HCT116 (cell line): ENCODE results near the gene DCAF4. TPM values are rescaled to one million over a fixed set of nuclear protein-coding genes. Genes with fewer than 3 reads are reported as not detected.

Experiments
- ATAC-seq: fragments of 200-7000 bp; cut with Tn5 transposase; 2 replicates; pipeline ENCODE4 v1.9.1; 2020; ENCODE audit warnings: mild to moderate bottlenecking, moderate library complexity
- BruUV-seq: library from RNA; stranded (reverse); fragments of 400-500 nt; replicated peaks from 2 replicates; lab custom pipeline; 2021; lab: Mats Ljungman, UMichigan
- CTCF ChIA-PET: fragments of 300-600 bp; sonication (Branson Sonifier 250); formaldehyde crosslinking; loops from one replicate; lab custom pipeline; 2021; ENCODE audit warnings: antibody characterized with exemption; lab: Charles Lee
- POLR2A ChIA-PET: fragments of 300-600, 350-600 bp; sonication (Branson Sonifier 250); formaldehyde crosslinking; loops from one replicate; lab custom pipeline; 2021; ENCODE audit warnings: antibody characterized with exemption; lab: Charles Lee
- RAD21 ChIA-PET, 2 experiments: fragments of 300-600 bp; sonication (Branson Sonifier 250); formaldehyde crosslinking; loops; one replicate each; lab custom pipeline; 2023; ENCODE audit warnings: low total read pairs in 2 of 2; ENCODE audit not compliant: uncharacterized antibody in 2 of 2, unreplicated experiment in 2 of 2, low non-redundant PET in 1 of 2; lab: Charles Lee
- DNase-seq: peaks from one replicate; pipeline ENCODE4 v3.0.0-alpha.2; 2010; ENCODE audit warnings: low read depth, low spot score
- H2AFZ ChIP-seq: fragments of 200-600 bp; shearing (Covaris generic), sonication (generic); 2 replicates; pipeline ENCODE4 v1.6.1; 2017; ENCODE audit warnings: low read depth, mixed run types, mixed read lengths, antibody characterized with exemption, low read length; ENCODE audit not compliant: poor library complexity, severe bottlenecking
- H3K27ac ChIP-seq: 2 replicates; pipeline ENCODE4 v1.5.1; 2012; ENCODE audit warnings: low read depth, low read length
- H3K27me3 ChIP-seq: fragments of 200-600 bp; sonication (generic); 2 replicates; pipeline ENCODE4 v1.6.1; 2016; ENCODE audit warnings: mixed run types, low read length, mixed read lengths; ENCODE audit not compliant: insufficient read depth
- H3K36me3 ChIP-seq, 2 experiments: fragments of 200-500 bp in 1 of 2; fragments of 200-600 bp in 1 of 2; sonication (Bioruptor generic) in 1 of 2; sonication (generic) in 1 of 2; 2 replicates each; pipeline versions ENCODE4 v1.5.1 to v1.6.1; 2014 to 2016; ENCODE audit warnings: low read length in 2 of 2, inconsistent platforms in 1 of 2, mixed read lengths in 1 of 2, mixed run types in 1 of 2; ENCODE audit not compliant: insufficient read depth in 2 of 2, control insufficient read depth in 1 of 2
- H3K4me1 ChIP-seq, 2 experiments: fragments of 200-600 bp in 1 of 2; sonication (generic) in 1 of 2; 2 replicates each; pipeline versions ENCODE4 v1.5.1 to v1.6.1; 2012 to 2017; ENCODE audit warnings: low read length in 2 of 2, inconsistent platforms in 1 of 2, mild to moderate bottlenecking in 1 of 2, mixed read lengths in 1 of 2, mixed run types in 1 of 2, moderate library complexity in 1 of 2; ENCODE audit not compliant: insufficient read depth in 2 of 2, control insufficient read depth in 1 of 2
- H3K4me2 ChIP-seq: fragments of 200-600 bp; sonication (generic); 2 replicates; pipeline ENCODE4 v1.6.1; 2017; ENCODE audit warnings: mixed run types, low read length, mixed read lengths
- H3K4me3 ChIP-seq, 2 experiments: fragments of 200-600 bp in 1 of 2; sonication (generic) in 1 of 2; replicated peaks in 1 of 2; 2 replicates each; pipeline ENCODE4 v1.5.1; 2011 to 2016; ENCODE audit warnings: low read length in 2 of 2, control low read depth in 1 of 2, low read depth in 1 of 2, mild to moderate bottlenecking in 1 of 2, mixed read lengths in 1 of 2, mixed run types in 1 of 2
- H3K79me2 ChIP-seq: fragments of 200-600 bp; sonication (generic); 2 replicates; pipeline ENCODE4 v1.6.1; 2017; ENCODE audit warnings: mild to moderate bottlenecking, mixed run types, low read length, moderate library complexity, mixed read lengths; ENCODE audit not compliant: insufficient read depth
- H3K9ac ChIP-seq: fragments of 200-600 bp; sonication (generic); 2 replicates; pipeline ENCODE4 v1.6.1; 2016; ENCODE audit warnings: low read length, mixed read lengths
- H3K9me2 ChIP-seq: fragments of 200-600 bp; sonication (generic), shearing (Covaris generic); 2 replicates; pipeline ENCODE4 v1.6.1; 2017; ENCODE audit warnings: mixed run types, mild to moderate bottlenecking, moderate library complexity; ENCODE audit not compliant: insufficient read depth
- H3K9me3 ChIP-seq, 2 experiments: fragments of 200-500 bp in 1 of 2; fragments of 200-600 bp in 1 of 2; sonication (Bioruptor generic) in 1 of 2; sonication (generic) in 1 of 2; 2 replicates each; pipeline ENCODE4 v1.6.1; 2014 to 2017; ENCODE audit warnings: low read length in 2 of 2, mixed read lengths in 2 of 2, inconsistent platforms in 1 of 2, low read depth in 1 of 2, mild to moderate bottlenecking in 1 of 2, mixed run types in 1 of 2, moderate library complexity in 1 of 2; ENCODE audit not compliant: control insufficient read depth in 1 of 2, insufficient read depth in 1 of 2
- H4K20me1 ChIP-seq: fragments of 200-600 bp; sonication (generic), shearing (Covaris generic); 2 replicates; pipeline ENCODE4 v1.6.1; 2017; ENCODE audit warnings: mixed run types, mild to moderate bottlenecking, moderate library complexity; ENCODE audit not compliant: insufficient read depth
- CBX3 ChIP-seq: IDR thresholded peaks from 2 replicates; pipeline ENCODE4 v1.6.1; 2012; ENCODE audit warnings: low read depth
- CEBPB ChIP-seq: IDR thresholded peaks from 2 replicates; pipeline ENCODE4 v1.6.1; 2012; ENCODE audit warnings: low read depth
- CTCF ChIP-seq, 3 experiments: fragments of 200-600 bp in 1 of 3; sonication (generic) in 1 of 3; IDR thresholded peaks in 2 of 3; conservative IDR thresholded peaks in 1 of 3; 2 replicates each; pipeline ENCODE4 v1.5.1; 2012 to 2017; ENCODE audit warnings: low read depth in 2 of 3, low read length in 2 of 3, antibody characterized with exemption in 1 of 3, borderline replicate concordance in 1 of 3, control low read depth in 1 of 3, mild to moderate bottlenecking in 1 of 3, mixed read lengths in 1 of 3, mixed run types in 1 of 3, moderate library complexity in 1 of 3; ENCODE audit not compliant: insufficient read depth in 1 of 3
- EGR1 ChIP-seq: IDR thresholded peaks from 2 replicates; pipeline ENCODE4 v1.6.1; 2012; ENCODE audit warnings: low read depth
- ELF1 ChIP-seq: IDR thresholded peaks from 2 replicates; pipeline ENCODE4 v1.6.1; 2012; ENCODE audit warnings: low read depth, borderline replicate concordance
- EZH2 ChIP-seq: fragments of 200-600 bp; sonication (generic); IDR thresholded peaks from 2 replicates; pipeline ENCODE4 v1.6.1; 2017; ENCODE audit warnings: antibody characterized with exemption, mixed run types
- FOSL1 ChIP-seq: IDR thresholded peaks from 2 replicates; pipeline ENCODE4 v1.6.1; 2012; ENCODE audit warnings: low read depth
- JUND ChIP-seq: IDR thresholded peaks from 2 replicates; pipeline ENCODE4 v1.6.1; 2012
- MAX ChIP-seq: IDR thresholded peaks from 2 replicates; pipeline ENCODE4 v1.6.1; 2012
- POLR2A ChIP-seq: IDR thresholded peaks from 2 replicates; pipeline ENCODE4 v1.7.0; 2011; ENCODE audit warnings: borderline replicate concordance; ENCODE audit not compliant: insufficient read depth, insufficient read length; ENCODE audit errors: extremely low read depth
- POLR2AphosphoS5 ChIP-seq: IDR thresholded peaks from 2 replicates; pipeline ENCODE4 v1.6.1; 2011; ENCODE audit warnings: mild to moderate bottlenecking, low read depth, low read length, moderate library complexity
- REST ChIP-seq: IDR thresholded peaks from 2 replicates; pipeline ENCODE4 v1.6.1; 2012; ENCODE audit warnings: low read depth
- SP1 ChIP-seq: IDR thresholded peaks from 2 replicates; pipeline ENCODE4 v1.6.1; 2012; ENCODE audit warnings: low read depth
- SRF ChIP-seq: IDR thresholded peaks from 2 replicates; pipeline ENCODE4 v1.6.1; 2012; ENCODE audit warnings: low read depth
- TCF7L2 ChIP-seq: IDR thresholded peaks from 2 replicates; pipeline ENCODE4 v1.7.0; 2011; ENCODE audit warnings: borderline replicate concordance, inconsistent platforms; ENCODE audit not compliant: insufficient read depth, insufficient read length; ENCODE audit errors: extremely low read depth
- YY1 ChIP-seq: IDR thresholded peaks from 2 replicates; pipeline ENCODE4 v1.6.1; 2011; ENCODE audit warnings: low read length, low read depth, moderate library complexity, mild to moderate bottlenecking; ENCODE audit not compliant: insufficient replicate concordance; ENCODE audit errors: extremely low read depth
- ZBTB33 ChIP-seq: IDR thresholded peaks from 2 replicates; pipeline ENCODE4 v1.6.1; 2011; ENCODE audit warnings: mild to moderate bottlenecking, low read length, moderate library complexity; ENCODE audit not compliant: insufficient replicate concordance; ENCODE audit errors: extremely low read depth
- ZFX ChIP-seq: fragments of 450-650 bp; IDR thresholded peaks from 2 replicates; pipeline ENCODE4 v1.6.1; 2017
- ZNF274 ChIP-seq: fragments of 200-500 bp; sonication (Bioruptor generic); IDR thresholded peaks from 2 replicates; pipeline ENCODE4 v1.6.1; 2014; ENCODE audit warnings: mild to moderate bottlenecking, low read depth, low read length, inconsistent platforms
- intact Hi-C: fragments of 100-400 bp; cut with micrococcal nuclease; formaldehyde crosslinking; loops from 2 replicates; pipeline ENCODE4 v1.10.0; 2022
- total RNA-seq: library from RNA; stranded (reverse); gene quantifications from one replicate; pipeline ENCODE4 v1.2.1, GENCODE V29; 2021; ENCODE audit not compliant: unreplicated experiment

DCAF4 gene
- total RNA-seq, 1 experiment from 2014 or later: 19.3 TPM

GRCh38 chr14:72902801-72903530, 23.3 kb upstream of the DCAF4 start:
- POLR2A ChIA-PET: interaction anchor here (1.0 kb wide), 1 partner anchor 9 kb away, joined by 3 read pairs; the partner anchor contains the start of gene DPF3
- no peak overlapping the region for H3K9ac ChIP-seq
- TF ChIP-seq JUND (no peak), CEBPB (no peak), ELF1 (no peak), POLR2A (no peak), MAX (no peak), SRF (no peak), EZH2 (no peak), TCF7L2 (no peak), POLR2AphosphoS5 (no peak), REST (no peak), CBX3 (no peak), YY1 (no peak), SP1 (no peak), EGR1 (no peak), ZFX (no peak), ZBTB33 (no peak), ZNF274 (no peak), FOSL1 (no peak), CTCF (IDR thresholded peaks at IDR 0.05 in 2 of 3, conservative IDR thresholded peaks at IDR 0.05 in 1 of 3; ENCODE audit: borderline replicate concordance in 1 of 3, insufficient read depth in 1 of 3, low read depth in 2 of 3, low read length in 2 of 3) (no peak)
- no TSS peak for BruUV-seq
- H3K9me3 ChIP-seq: no peaks in the 10 kb centered on the region
- intact Hi-C loops: loop anchor here (10.0 kb wide), 1 partner anchor 572 kb away; no protein-coding TSS in a partner anchor
- no peak overlapping the region for H3K4me2 ChIP-seq
- no peak overlapping the region for H2AFZ ChIP-seq
- CTCF ChIA-PET: interaction anchor here (1.1 to 3.7 kb wide), 3 partner anchors 55 to 387 kb away, joined by 3 to 89 read pairs (median 3); no protein-coding TSS in a partner anchor
- RAD21 ChIA-PET: no interaction called here
- ATAC-seq (no peak), DNase-seq (no peak)
- no peaks in the 10 kb centered on the region for H3K36me3 ChIP-seq
- peaks cover 3 to 17% of the 10 kb centered on the region in 2 experiments; a peak in 2 of 4 replicates for H3K4me1 ChIP-seq
- no peaks in the 10 kb centered on the region for H3K27me3 ChIP-seq
- no peaks in the 10 kb centered on the region for H3K9me2 ChIP-seq
- H3K79me2 ChIP-seq: no peaks in the 10 kb centered on the region
- no peak overlapping the region for H3K4me3 ChIP-seq
- no peaks in the 10 kb centered on the region for H4K20me1 ChIP-seq
- H3K27ac ChIP-seq: no peak overlapping the region
